GM12892 (cell line): ENCODE measurements around the gene PCSK7.
A peak's percentile ranks its signal among the peaks of the same experiment; 100 is the strongest.

ENCODE experiments used
- DNase-seq: peaks from one replicate; pipeline ENCODE4 v3.0.0; 2011; ENCODE audit not compliant: insufficient read length
- FAIRE-seq: peaks from 2 replicates; lab custom pipeline; 2011; peaks lifted over from hg19 to GRCh38; lab: Jason Lieb, UNC
- POLR2A ChIP-seq: IDR thresholded peaks from 2 replicates; pipeline ENCODE4 v1.6.1; 2011; ENCODE audit warnings: low read depth, low read length, control low read depth
- POLR2AphosphoS5 ChIP-seq: IDR thresholded peaks from 2 replicates; pipeline ENCODE4 v1.6.1; 2011; ENCODE audit warnings: low read depth, low read length, control low read depth
- TAF1 ChIP-seq: IDR thresholded peaks from 2 replicates; pipeline ENCODE4 v1.6.1; 2011; ENCODE audit warnings: low read depth, mild to moderate bottlenecking, control low read depth, low read length, borderline replicate concordance

Gene PCSK7

DNA sequence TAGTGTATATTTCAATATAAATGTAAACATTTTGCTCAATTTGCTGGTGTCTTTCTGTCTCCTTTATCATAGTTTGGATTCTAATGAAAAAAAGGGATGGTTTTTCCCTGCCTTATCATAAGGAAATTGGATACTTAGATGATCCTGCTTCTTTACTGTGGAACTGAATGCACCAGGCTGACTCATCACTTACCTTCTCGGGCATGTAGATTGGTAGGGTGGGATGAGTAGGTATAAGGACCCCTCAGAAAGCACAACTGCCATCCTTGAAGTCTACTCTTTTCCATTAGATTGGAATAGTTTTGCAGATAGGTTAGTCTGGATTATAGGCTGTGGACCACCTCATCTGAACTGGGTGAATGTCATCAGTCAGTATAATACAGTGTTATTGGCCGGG lies 60.9 kb downstream of the PCSK7 start:
- TF ChIP-seq POLR2A, result 0 out of 2 replicates have a peak, but pooled peaks have one; percentile 5
- TF ChIP-seq POLR2AphosphoS5, result 0 out of 2 replicates have a peak, but pooled peaks have one; percentile 22
- TF ChIP-seq TAF1, result no peak
- DNase-seq, result no peak
- no peak for FAIRE-seq

DNA sequence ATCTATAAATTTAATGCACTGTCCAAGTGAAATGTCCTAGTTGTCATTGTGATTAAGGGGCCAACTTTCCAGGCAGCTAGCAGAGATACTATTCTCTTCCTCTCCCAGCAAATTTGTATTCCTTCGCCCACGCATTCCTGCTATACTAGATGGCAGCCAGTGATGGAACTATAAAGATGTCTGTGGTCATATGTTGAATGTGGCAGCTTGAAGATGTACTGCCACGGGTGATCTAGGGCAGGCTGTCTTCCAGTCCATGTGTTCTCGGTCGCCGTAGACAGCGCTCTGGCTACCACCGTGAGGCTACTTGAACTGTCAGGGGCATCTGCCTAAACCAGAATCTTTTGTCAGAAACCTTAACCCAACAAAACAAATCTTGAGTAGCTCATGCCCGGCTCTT lies 61.7 kb downstream of the PCSK7 start:
- DNase-seq (no peak), FAIRE-seq (no peak)
- TF ChIP-seq POLR2AphosphoS5, result no peak
- TF ChIP-seq POLR2A, result no peak
- TF ChIP-seq TAF1, result no peak

DNA sequence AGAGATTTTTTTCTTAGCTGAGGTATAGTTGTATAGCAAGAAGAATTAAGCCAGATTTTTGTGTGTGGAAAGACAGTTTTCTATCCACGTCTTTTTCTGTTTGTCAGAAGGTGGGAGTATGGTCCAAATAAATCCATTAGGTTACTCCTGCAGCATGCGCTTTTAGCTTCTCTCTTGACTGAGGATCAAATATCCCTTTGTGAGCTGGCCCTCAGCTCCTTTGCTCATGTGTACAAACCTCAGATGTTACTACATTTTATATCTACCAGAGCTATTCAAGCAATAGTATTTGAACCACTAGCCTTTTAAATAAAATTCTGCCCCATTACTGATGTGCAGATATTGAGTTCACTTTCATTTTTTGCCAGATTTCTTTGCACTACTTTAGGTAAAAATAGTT lies 62.1 kb downstream of the PCSK7 start:
- FAIRE-seq, result peak; percentile 36
- TF ChIP-seq TAF1 (no peak), POLR2AphosphoS5 (no peak), POLR2A (no peak)
- DNase-seq, result no peak

DNA sequence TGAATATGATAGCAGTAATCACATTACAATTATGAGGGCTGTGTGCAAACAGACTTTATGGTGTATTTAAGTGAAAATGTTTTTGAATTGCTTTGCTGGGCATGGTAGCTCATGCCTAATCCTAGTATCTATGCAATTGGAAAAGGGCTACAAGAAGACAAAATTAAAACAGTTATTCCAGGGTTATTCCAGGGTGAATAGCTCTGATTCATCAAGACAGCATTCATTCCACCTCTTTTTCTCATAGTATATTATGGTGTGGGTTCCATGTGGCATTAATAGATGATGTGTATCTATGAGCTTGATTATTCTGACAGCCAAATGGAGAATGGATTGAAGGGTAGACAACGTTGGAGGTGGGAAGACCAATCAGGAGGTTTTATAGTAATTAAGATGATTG lies 65.4 kb downstream of the PCSK7 start:
- no peak for DNase-seq
- TF ChIP-seq POLR2A (no peak), POLR2AphosphoS5 (no peak), TAF1 (no peak)
- FAIRE-seq, result no peak

DNA sequence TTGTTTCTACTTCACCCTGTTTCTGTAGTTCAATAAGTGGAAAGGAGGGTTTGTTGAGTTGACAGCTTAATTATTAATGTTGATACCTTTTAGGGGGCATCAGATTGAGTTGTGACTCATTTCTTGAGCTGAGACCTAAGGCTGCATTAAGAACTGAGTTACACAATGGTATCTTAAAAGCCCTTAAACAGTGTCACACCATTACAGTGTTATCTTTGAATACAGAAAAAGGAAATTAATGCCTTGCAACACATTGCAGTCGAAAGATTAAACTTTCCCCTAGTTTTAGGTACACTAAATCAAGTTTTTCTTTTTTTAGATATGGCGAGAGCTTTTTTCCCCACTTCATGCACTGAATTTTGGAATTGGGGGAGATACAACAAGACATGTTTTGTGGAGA lies 71.0 kb downstream of the PCSK7 start:
- FAIRE-seq (peak; percentile 63), DNase-seq (no peak)
- no peak for TF ChIP-seq TAF1
- no peak for TF ChIP-seq POLR2A
- TF ChIP-seq POLR2AphosphoS5, result no peak

DNA sequence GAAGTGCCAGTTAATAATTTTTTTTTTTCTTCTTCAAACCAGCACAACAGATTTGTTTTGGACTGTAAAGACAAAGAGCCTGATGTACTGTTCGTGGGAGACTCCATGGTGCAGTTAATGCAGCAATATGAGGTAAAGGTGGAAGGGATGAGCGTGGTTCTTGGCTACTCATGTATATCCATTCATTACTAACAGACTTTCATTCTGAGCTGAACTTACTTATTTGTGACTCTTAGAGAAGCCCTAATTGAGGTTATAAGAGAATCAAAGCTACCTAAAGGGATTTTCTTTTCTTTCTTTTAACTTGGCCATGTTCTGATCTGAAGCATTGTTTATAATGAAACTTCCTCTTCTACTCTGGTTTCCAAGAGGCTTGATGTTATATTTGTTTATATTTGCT lies 72.0 kb downstream of the PCSK7 start:
- DNase-seq, result no peak
- peak; percentile 67 for FAIRE-seq
- TF ChIP-seq POLR2AphosphoS5 (no peak), TAF1 (no peak), POLR2A (no peak)

DNA sequence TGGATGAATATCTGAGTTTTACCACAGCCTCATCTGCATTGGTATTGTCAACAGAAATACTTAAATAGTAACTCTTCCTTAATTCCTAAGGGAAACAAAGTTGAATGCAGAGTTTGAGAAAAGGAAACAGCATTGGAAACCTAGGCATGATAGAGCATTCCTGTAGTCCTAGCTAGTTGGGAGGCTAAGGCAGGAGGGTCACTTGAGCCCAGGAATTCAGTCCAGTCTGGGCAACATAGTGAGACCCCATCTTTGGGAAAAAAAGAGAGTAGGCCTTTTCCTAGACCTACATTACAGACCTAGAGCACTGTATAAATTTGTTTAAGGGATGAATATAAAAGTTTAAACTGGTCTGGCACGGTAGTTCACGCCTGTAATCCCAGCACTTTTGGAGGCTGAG lies 74.4 kb downstream of the PCSK7 start:
- no peak for FAIRE-seq
- no peak for TF ChIP-seq TAF1
- no peak for TF ChIP-seq POLR2AphosphoS5
- no peak for TF ChIP-seq POLR2A
- no peak for DNase-seq

DNA sequence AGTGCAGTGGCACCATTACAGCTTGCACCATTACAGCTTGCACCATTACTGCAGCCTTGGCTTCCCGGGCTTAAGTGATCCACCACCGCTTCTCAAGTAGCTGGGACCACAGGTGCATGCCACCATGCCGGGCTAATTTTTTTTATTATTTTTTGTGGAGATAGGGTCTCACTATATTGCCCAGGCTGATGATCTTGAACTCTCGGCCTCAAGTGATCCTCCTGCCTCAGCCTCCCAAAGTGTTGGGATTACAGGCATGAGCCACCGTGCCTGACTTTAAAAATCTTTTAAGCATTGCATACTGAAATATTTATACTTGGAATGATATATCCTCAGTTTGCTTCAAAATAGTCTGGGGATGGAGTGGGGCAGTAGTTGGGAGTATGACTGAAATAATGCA lies 77.4 kb downstream of the PCSK7 start:
- FAIRE-seq, result no peak
- DNase-seq, result no peak
- TF ChIP-seq TAF1, result no peak
- TF ChIP-seq POLR2AphosphoS5, result no peak
- no peak for TF ChIP-seq POLR2A
